Prostate gland (tissue), 2 donors: ENCODE data around the gene FBXW10.
"Not testable (repeated sequence)": the region's sequence is repeated elsewhere in the genome, so short reads cannot be mapped to it uniquely, and the experiment has no call there.

Source experiments
- POLR2AphosphoS5 ChIP-seq: sonication (generic); formaldehyde crosslinking; IDR thresholded peaks from one replicate; pipeline ENCODE4 v1.6.1; 2017; ENCODE audit warnings: antibody characterized with exemption
- TF ChIP-seq, protein P1 (sequence below), 4 experiments: fragments of 200-600 bp in 2 of 4; fragments of 450-650 bp in 2 of 4; sonication (generic) in 2 of 4; IDR thresholded peaks; 1 replicate in 3 of 4; 2 replicates in 1 of 4; pipeline ENCODE4 v1.5.1; 2016 to 2019; ENCODE audit warnings: antibody characterized with exemption in 4 of 4, mild to moderate bottlenecking in 2 of 4, moderate library complexity in 2 of 4

GRCh38 chr17:18757368-18758044 lies 13.7 kb downstream of the FBXW10 start:
- TF ChIP-seq POLR2AphosphoS5, result not testable (repeated sequence)
- TF ChIP-seq, protein P1, sequence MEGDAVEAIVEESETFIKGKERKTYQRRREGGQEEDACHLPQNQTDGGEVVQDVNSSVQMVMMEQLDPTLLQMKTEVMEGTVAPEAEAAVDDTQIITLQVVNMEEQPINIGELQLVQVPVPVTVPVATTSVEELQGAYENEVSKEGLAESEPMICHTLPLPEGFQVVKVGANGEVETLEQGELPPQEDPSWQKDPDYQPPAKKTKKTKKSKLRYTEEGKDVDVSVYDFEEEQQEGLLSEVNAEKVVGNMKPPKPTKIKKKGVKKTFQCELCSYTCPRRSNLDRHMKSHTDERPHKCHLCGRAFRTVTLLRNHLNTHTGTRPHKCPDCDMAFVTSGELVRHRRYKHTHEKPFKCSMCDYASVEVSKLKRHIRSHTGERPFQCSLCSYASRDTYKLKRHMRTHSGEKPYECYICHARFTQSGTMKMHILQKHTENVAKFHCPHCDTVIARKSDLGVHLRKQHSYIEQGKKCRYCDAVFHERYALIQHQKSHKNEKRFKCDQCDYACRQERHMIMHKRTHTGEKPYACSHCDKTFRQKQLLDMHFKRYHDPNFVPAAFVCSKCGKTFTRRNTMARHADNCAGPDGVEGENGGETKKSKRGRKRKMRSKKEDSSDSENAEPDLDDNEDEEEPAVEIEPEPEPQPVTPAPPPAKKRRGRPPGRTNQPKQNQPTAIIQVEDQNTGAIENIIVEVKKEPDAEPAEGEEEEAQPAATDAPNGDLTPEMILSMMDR (IDR thresholded peaks at IDR 0.05), result not testable (repeated sequence)
